Measurements from ENCODE around the gene MYRFL.

The MYRFL gene

DNA sequence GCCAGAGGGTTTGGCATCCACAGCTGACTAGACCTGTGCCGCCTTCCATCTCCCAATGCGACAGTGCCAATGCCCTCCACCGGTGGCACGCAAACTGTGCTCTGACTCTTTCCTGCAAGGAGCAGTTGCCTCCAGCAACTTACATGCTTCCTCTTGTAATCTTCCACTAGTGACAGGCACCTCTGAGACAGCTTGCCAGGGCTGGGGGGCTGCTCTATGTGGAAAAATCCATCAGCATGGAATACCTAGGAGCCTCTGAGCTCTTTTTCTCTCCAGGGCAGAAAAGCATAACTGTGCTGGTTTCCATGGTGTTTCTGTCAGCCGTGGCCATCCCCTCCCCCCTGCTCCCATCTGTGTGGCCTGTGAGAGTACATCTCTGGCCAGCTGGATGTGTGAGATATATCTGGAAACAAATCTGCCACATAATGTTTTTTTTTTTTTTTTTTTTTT lies 110.6 kb downstream of the MYRFL start:
- DNase-seq = no peak

DNA sequence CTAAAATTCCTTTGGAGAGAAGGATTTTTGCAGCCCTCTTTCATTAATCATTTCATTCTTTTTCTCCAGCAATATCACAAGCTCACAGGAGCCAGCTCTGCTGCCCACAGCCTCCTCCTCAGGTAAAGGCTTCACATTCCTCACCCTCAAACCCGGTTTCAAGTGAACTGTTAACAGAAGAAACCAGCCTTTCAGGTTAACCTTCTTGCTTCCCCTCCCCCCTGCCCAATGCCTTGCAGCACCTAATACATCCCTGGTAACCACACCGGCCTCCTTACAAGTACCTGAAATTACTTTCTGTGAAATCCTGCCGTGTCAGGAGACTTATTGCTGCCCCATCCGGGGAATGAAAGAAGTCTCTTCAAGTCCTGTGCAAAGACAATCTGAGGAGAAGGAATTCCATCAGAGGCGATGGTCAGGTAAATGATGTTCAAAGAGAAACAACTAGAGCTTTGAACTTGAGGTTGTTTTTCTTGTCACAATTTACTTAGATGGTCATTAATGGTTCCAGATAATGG lies 111.2 kb downstream of the MYRFL start:
- no peak for DNase-seq

DNA sequence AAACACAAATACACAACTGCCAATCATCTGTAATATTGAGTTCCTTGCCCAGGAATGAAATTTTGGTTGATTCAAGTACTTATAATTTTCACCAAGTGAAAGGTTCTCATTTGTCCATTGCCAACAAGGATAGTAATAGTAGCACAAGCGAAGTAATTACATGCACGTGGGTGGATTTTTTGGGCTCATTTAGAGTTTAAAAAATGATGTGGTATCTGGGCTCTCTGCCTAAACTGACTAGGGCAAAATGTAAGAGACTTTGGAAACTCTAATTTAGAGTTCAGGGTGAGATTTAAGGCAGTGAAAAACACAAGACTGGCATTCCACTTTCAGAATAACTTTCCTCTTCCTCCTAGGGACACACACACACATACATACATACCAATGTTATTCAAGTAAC lies 111.7 kb downstream of the MYRFL start:
- DNase-seq = no peak

DNA sequence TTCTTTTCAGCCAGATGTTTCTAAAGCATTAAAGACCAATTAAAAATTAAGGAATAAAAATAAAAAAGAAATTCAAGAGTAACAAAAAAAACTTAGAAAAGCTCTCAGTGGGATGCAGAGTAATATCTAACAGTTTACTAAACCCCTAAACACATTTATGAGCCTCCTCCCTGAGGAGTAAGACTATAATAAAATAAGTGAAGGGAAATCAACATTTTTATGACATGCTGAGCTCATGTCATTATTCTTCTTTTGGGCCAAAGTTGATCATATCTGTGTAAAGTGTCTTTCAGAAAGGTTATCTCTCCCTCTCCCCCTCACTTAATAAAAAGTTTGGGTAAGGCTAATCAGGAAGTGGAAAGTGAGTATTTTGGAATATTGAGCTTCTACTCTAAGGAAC lies 122.1 kb downstream of the MYRFL start:
- DNase-seq = no peak

DNA sequence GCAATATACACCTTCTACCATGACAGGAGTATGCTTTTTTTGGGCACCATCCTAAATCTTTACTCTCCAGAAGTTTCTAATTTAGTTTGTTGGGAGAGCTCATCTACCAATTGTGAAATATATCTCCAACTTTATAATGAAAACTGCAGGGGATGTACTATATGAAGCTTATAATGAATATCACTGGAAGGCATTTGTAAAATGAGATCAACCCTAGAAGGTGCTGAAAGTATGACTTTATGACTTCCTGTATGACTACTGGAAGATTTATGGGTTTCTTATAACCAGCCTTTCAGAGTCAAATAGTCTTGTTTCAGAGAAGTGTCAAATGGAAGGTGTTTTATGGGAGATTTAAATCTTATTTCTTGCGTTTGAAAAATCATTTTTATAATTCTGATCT lies 122.9 kb downstream of the MYRFL start:
- DNase-seq = no peak

DNA sequence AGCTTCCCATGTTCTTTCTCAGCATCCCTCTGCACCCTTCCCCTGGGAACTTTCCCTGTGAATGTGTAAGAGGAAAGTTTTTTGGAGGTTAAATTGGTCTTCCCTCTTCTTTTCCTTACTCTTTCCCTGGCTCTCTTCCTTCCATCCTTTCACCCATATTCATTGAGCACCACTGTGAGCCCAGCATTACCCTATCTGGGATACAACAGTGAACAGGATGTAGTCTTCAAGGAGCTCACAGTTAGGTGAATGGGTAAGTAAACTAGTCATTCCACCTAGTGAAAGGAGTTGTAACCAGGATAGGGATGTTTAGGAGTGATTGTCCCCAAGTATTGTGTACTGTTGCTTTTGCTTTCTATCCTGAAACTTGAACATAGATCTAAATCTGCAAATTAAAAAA lies 123.8 kb downstream of the MYRFL start:
- DNase-seq = no peak

DNA sequence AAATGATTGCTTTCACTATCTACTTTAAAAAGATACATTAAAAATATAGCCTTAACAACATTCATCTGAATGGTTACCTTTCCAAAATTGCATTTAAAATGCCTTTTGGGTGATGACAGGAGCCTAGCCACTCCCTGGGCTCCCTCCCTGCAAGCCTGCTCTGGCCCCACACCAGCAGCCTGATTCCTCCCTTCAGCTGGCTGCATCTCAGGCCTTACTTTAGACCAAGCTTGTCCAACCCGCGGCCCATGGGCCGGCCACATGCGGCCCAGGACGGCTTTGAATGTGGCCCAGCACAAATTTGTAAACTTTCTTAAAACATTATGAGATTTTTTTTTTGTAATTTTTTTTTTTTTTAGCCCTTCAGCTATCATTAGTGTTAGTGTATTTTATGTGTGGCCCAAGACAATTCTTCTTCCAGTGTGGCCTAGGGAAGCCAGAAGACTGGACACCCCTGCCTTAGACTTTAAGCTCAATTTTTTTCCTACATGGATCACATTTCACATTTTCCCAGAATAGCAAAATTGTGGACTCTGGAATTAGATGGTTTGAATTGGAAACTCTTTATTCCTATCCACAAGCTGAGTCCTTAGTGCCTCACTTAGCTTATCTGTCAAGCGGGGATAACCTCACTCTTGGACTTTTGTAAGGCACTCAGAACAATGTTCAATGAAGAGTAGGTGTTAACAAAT lies 124.4 kb downstream of the MYRFL start:
- no peak for DNase-seq

DNA sequence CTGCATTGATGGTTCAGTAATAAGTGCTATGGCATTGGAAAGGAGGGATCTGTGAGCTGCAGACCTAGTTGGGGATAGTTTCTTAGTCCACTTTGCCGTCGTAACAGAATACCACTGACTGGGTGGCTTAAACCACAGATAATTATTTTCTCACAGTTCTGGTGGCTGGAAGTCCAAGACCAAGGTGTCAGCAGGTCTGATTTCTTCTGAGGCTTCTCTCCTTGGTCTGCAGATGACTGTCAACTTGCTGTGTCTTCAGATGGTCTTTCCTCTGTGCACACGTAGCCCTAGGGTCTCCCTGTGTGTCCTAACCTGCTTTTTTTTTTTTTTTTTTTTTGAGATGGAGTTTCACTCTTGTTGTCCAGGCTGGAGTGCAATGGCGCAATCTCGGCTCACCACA lies 126.1 kb downstream of the MYRFL start:
- no peak for DNase-seq

DNA sequence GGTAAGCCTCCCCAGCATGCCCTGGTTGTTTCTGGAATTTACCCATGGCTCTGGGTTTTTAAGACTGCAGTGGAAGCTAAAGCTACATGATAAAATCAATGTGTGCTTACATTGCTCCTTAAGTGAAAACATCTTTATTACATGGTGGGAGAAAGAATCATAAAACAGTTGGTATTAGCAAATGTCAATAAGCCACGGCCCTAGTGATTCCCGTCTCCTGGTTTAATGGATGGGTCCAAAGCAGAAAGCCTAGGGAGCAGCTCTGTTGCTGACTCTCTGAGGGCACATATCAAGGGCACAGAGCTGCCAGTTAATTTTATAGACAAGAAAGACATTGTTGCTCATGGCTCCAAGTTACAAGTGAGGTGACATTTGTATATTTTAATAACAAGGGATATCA lies 127.9 kb downstream of the MYRFL start:
- no peak for DNase-seq

DNA sequence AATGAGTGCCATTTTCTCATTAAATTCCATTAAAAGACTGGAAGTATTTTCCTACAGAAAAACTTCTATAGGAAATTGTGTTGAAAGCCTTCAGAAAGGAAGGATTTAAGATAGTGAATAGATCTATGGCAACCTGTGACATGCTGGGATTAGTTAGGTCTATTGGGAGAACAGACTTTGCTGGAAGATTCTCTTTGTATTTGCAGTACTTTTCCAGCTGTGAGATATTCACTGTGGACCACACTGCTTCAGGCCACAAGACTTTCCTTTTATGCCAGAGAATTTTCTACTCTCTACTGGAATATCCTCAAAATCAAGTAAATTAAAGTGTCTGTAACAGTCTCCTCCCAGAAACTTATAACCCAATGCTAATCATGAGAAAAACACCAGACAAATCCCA lies 136.2 kb downstream of the MYRFL start:
- DNase-seq = no peak

DNA sequence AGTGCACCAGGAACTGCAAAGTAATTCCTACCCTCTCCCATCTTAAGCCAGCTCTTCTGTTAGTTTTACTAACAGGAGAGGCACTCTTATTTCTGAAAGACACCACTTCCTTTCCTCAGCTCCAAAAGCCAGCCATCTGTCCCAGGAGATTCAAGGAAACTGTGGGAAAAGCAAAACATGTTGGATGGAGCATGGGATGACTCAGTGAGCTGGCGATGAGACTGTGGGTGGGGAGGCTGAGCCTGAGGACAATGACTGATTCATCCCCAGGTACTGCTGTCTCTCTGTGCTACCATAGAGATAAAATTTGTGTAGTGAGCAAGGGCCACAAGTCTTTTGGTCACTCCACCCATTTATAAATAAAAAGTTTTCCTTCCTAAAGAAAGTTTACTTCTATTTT lies 141.4 kb downstream of the MYRFL start:
- no peak for DNase-seq

DNA sequence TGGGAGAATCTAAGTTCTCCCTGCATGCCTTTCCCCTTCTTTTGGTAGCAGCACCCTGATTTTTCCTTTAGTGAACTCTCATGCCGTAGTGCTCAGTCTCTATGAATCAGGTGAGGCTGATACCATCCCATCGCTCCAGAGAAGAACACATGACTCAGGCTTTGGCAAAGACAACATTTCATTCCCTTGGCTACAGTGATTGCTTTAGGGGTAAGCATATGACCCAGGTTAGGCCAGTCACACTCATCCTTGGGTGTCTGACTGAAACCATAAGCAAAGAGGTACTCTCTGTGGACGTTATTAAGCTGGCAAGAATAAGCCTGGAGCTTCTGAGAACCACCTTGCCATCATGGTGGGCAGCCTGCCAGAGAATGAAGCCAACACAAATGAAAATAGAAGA lies 141.8 kb downstream of the MYRFL start:
- DNase-seq = no peak

DNA sequence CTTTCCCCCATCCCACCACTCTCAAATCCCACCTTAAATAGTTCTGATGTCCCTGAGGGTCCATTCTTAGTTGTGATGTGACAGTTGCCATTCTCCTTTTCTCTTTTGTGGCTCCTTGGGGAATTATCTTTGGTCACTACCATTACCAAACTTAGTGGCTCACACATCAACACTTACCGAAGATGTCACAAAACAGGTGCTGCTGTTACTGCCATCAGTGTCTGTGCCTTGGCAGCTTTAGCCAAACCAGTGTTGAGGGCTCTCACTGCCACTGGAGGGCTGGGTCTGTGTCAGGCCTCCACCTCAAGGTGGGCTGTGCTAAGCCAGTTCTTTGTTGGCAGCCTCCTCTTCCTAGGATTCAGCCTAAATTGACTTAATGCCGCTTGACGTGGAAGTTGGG lies 144.0 kb downstream of the MYRFL start:
- no peak for DNase-seq

DNA sequence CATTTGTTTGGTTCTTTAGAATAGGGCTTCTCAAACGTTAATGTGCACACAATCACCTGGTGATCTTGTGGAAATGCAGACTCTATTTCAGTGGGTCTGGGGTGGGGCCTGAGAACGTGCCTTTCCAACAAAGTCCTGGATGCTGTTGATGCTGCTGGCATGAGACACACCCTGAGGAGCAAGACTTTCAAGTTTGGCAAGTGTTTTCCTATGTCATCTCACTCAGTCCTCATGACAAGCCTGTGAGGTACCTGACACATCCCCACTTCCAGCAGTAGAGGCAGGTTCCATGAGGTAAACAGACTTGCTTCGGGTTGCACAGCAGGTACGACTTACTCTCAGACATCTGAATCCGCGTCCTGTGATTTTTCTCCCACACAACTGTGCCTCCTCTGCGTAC lies 147.1 kb downstream of the MYRFL start:
- no peak for DNase-seq

DNA sequence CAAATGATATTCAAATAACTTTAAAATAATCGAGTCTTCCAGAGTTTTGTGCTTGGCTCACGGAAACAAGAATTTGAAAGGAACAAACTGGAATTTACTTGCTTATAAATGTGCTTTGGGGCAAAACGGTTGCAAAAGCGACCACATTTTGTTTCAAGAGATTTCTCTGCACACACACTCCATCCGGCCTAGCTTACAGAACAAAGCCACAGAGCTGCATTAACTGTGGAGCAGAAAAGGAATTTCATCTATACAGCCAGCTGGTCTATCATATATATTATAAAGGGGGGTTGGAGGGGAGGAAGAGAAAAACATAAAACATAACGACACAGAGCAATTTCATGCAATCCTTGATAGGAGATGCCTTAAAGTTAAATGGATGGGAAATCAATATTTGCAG lies 153.0 kb downstream of the MYRFL start:
- no peak for DNase-seq

DNA sequence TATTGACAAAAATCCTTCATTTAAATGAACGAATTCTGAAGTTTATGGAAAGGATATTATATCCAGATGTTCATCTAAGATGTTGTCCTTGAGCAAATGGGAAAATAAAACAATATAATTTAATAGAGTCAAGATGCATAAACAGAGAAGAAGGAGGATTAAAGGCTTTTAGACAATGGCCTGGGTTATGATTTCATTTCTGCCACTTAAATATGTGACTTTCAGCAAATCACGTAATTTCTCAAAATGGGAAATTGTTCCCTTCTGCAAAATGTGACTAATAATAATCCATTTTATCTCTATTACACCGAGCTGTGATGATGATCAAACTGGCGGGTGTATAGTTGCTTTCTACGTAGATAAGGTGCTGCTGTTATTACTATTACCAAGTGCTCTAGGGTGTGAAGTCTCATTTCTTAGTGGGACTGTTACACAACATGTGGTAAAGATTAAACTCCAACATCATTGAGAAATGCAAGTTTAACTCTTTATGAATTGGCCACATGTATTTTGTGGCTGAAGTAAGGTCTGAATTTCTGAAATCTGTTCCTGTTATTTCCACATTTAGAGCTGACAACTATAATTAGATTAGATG lies 157.0 kb downstream of the MYRFL start:
- DNase-seq = no peak

DNA sequence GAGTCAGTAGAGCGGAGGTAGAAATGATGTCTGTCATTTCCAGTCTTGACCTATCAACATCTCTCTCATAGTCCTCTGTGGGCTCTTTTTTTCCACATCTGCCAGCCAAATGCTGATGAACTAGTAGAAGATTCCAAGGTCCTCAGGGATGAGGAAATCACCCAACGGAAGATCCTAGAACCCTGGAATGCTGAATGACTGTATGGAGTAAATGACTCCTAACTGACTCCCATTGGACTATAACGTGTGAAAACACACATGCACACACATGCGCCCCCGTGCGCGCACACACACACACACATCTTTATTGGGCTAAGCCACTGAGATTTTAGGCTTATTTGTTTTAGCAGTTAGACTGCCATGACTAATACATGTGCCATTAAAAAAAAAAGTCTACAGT lies 159.2 kb downstream of the MYRFL start:
- DNase-seq = no peak

DNA sequence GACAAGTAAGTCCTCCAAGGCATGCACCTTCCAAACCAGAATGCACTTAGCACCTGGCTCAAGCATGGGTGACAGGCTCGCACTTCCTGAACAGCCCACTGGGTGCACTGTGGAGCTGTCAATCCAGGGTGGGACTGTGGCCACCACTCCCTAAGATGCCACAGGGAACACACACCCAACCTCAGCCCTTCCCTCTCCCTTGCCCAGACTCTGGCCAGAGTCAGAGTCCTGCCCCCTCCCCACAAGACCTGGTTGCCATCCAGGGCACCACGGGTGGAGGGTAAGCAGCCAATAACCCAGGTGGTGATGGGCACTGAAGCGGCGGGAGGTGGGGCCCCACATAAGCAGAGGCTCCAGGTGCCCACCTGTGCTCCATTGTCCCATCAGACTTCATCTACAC lies 160.6 kb downstream of the MYRFL start:
- no peak for DNase-seq

DNA sequence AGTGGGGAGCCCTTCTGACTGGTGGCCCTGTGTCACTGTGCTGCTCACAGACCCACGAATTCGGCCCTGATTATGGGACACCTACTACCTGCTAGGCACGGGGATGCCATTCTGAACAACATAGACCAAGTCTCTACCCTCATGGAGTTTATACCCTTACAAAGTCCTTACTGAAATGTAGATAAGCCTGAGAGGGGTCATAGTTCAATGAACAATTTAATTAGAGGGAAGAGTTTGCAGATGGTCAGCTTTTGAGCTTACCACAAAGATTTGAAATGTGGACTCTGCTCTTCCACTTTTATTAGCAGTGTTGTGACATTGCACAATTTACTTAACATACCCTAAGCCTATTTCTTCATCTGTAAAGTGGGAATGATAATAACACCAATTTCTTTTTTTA lies 161.1 kb downstream of the MYRFL start:
- DNase-seq = no peak

DNA sequence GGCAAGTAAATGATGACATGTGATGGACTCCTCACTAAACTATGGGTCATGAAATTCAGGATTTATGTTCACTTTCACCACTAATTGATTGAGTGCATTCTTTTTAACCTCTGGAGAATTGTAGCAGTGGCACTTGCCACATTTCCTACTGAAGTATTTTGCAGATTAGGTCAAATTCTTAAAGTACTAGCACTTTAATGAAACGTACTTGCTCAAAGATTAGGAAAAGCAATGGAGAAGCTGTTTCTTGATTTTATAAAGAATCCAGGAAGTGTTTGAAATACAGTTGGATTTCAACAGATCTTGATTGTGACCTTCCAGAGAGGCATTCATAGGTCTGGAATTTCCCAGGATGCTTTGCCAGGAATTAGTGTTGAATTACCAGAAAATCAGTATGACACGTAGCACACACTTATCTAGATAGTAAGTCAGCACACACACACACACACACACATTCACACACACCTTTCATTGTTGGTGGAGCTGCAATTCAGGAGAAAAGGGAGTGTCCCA lies 162.6 kb downstream of the MYRFL start:
- DNase-seq = no peak

DNA sequence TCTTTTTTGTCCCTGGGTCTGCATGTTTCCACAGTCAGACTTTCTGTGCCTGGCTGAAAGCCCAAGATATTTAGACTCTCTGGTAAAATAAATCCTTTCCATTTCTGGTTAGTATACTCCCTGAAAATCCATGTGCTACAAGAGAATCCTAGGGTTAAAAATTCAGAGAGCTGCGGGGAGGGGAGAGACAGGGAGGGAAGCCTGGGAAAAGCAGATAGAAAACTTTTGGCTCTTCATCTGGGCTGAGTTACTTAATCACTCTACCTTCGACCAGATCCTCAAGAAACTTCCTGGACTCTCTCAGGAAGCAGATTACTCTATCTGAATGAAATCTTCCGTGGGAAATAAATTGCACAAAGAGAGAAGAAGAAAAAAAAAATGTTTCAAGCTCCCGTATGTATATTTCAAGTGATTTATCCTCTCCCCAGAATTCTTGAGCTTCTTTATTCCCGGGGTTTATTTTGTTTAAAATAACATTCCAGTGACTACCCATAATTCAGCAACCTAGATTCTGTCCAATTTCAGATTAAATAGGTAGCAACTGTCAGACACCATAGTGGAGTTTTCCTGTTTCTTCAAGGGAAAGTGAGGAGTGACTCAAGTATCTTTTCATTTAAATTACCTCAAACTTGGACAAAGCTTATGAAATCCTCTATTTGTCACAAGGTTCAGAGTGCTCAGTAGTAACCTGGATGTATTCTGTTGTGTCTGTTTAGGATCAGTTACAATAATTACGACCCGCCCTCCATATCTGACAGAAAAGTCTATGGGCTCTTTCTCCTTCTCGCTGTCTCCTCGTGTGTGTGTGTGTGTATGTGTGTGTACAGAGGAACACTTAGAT lies 163.7 kb downstream of the MYRFL start:
- no peak for DNase-seq

DNA sequence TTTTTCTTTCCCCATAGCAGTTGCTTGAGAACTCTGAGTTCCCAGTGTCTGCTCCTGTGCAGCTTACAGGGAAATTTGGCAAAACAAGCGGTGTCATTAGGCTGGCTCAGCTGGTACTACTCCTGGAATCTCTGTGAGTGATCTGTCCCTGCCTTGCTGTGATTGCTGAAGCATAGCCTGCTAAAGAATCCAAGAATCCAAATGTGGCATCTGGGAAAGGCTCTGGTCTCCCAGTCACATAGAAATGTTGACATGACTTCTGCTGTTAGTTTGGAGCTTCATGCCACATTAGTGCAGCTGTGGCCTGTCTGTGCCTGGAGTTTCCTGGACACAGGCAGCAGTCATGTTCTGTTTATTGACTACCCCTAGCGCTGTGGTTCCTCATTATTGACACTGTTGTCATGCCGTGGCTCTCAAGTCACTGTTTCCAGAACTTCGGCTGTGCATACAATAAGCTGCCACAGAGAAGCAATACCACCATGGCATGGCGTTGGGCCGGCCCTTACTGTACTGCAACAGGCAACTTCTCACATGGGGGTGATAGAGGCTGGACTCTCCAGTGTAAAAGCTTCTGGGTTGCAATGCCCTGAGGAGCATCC lies 166.8 kb downstream of the MYRFL start:
- DNase-seq = no peak

DNA sequence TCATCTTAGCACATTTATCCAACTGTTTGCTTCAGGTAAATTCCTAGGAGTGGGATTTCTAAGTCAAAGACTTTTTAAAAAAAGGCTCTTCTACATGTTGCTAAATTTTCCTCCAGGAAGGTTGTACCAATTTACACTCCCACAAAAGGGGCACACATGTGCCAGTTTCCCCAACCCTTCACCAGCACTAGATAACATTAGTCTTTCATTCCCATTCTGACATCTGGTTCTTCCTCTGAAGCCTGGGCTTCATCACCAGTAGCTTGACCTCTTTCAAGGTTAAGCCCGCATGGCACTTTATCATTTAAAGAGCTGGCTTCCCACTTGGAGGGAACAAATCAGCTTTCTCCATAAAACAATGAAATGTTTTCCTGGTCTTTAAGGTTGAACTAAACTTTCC lies 168.4 kb downstream of the MYRFL start:
- no peak for DNase-seq

Data from CD4-positive, alpha-beta T cell treated with Interleukin-17A for 4 hours (primary cell).